AG09319 (cell line): ENCODE measurements around the gene CD79A.

Experiments used
- DNase-seq: peaks from one replicate; pipeline ENCODE4 v3.0.0-alpha.2; 2010; ENCODE audit warnings: low read depth; ENCODE audit errors: extremely low read depth
- TF ChIP-seq, protein P1 (sequence below): IDR thresholded peaks from 2 replicates; pipeline ENCODE4 v1.5.1; 2011; ENCODE audit warnings: low read depth, mild to moderate bottlenecking, inconsistent platforms, low read length, moderate library complexity

Gene CD79A

GRCh38 chr19:41876847-41877832, at the start of gene CD79A:
CD79A (plus strand) TSS chr19:41877279; CDS start chr19:41877305, 26 bp downstream.
- TF ChIP-seq, protein P1, sequence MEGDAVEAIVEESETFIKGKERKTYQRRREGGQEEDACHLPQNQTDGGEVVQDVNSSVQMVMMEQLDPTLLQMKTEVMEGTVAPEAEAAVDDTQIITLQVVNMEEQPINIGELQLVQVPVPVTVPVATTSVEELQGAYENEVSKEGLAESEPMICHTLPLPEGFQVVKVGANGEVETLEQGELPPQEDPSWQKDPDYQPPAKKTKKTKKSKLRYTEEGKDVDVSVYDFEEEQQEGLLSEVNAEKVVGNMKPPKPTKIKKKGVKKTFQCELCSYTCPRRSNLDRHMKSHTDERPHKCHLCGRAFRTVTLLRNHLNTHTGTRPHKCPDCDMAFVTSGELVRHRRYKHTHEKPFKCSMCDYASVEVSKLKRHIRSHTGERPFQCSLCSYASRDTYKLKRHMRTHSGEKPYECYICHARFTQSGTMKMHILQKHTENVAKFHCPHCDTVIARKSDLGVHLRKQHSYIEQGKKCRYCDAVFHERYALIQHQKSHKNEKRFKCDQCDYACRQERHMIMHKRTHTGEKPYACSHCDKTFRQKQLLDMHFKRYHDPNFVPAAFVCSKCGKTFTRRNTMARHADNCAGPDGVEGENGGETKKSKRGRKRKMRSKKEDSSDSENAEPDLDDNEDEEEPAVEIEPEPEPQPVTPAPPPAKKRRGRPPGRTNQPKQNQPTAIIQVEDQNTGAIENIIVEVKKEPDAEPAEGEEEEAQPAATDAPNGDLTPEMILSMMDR = no peak
- DNase-seq = no peak

- no peak for DNase-seq
- TF ChIP-seq, protein P1 = no peak
Observed at GRCh38 chr19:41837981-41838708, 38.9 kb upstream of the CD79A start.

DNA sequence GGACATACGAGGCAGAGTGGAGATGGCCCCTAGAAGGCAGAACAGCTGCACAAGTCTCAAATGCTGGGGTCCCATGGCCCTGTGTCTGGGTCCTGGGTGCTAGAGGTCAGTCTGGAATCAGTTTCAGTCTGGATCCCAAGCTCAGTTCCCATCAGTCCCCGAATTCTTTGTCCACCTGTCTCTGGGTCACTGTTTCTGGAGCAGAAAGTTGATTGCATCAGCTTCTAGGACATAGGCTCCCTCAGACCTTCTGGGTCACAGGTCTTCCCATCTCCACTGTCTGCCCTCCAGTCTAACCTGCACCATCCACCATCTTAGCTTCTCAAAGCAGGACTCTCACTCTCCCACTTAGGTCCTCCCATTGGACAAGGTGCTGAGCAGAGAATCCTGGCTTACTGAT, 37.9 kb upstream of the CD79A start:
- DNase-seq = no peak
- TF ChIP-seq, protein P1 = no peak

DNA sequence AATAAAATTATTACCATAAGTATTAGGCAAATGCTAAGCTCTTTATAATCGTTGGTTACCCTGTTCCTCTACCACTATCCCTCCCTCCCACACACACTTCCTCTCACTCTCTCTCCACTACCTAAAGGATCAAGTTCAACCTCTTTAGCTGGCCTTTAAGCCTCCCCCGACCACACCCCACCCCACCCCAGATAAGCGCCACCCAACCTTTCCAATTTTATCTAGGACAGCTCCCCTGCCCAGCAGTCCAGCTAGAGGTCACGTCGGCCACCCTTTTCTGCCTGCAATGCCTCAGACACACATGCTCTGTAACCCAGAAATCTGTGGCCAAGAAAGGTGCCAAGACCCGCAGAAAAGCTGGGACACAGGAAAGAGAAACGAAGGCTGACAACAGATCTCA, 33.7 kb upstream of the CD79A start:
- no peak for DNase-seq
- TF ChIP-seq, protein P1 = no peak

DNA sequence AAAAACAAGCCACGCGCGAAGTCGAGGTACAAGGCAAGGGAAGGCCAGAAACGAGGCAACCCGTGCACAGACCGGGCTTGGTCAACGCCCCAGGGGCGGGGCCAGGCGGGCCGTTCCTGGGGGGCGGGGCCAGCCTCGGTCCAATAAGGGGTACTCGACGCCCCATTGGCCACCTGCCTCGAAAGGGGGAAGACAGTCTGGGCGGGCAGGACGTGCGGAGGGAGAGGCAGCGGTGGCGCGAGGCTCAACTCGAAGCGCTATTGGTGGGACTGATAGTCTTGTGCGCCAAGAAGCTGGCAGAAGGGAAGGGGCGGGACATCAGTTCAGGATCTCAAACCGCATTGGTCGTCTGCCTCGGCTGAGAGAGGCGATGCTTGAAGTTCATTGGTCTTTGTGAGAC, 32.5 kb upstream of the CD79A start, which contains the start of gene LYPD4:
Gene LYPD4, minus strand, starts transcription at position 83 of the 400 bp plus-strand sequence. CDS start 5,398 bp downstream, outside the sequence.
- no peak for DNase-seq
- TF ChIP-seq, protein P1 = no peak

GRCh38 chr19:41845001-41845050, 32.3 kb upstream of the CD79A start, which contains the start of gene DMRTC2:
DMRTC2 (plus strand) TSS chr19:41845042; CDS start chr19:41847429, 2,387 bp downstream.
- DNase-seq = no peak
- TF ChIP-seq, protein P1 = no peak

DNA sequence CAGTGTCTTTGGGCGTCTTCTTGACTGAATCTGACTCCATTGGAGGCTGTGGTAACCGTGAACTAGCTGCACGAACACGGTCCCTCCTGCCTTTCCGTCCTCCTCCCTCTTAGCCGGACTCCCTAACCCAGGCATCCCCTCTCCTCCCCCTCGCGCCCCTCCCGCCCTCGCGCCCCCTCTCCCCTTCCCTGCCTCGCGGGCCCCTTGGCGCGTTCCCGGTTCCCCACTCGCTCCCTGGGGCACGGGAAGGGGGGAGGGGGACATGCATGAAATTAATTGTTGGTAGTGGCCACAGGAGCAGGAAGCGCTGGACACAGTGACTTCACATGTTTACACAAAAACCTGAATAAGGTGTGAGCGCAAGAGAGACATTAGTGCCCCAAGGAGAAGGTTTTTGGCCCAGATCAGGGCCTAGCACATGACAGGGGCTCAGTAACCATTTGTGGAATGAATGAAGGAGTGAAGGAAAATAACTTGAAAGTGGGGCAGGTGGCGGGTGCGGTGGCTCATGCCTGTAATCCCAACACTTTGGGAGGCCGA, 32.0 kb upstream of the CD79A start:
- no peak for DNase-seq
- TF ChIP-seq, protein P1 = no peak
